IMR-90 (cell line): Measurements from ENCODE around the gene PPP1R12C. TPM values are rescaled to one million over a fixed set of nuclear protein-coding genes. Genes with fewer than 3 reads are reported as not detected.

ENCODE experiments used
- ATAC-seq: fragments of 200-7000 bp; cut with Tn5 transposase; 2 replicates; pipeline ENCODE4 v1.9.1; 2020; ENCODE audit warnings: low read depth, mild to moderate bottlenecking, moderate library complexity
- BruUV-seq: library from RNA; stranded (reverse); fragments of 400-500 nt; replicated peaks from 2 replicates; lab custom pipeline; 2021; lab: Mats Ljungman, UMichigan
- CTCF ChIA-PET: fragments of 300-600 bp; formaldehyde crosslinking; extraction: SDS; loops from one replicate; lab custom pipeline; 2021; ENCODE audit warnings: antibody characterized with exemption; lab: Yijun Ruan, JAX
- POLR2A ChIA-PET: fragments of 300-600 bp; sonication (Branson Sonifier 250); formaldehyde crosslinking; loops from one replicate; lab custom pipeline; 2022; ENCODE audit warnings: antibody characterized with exemption; ENCODE audit not compliant: unreplicated experiment; lab: Charles Lee
- DNase-seq: peaks from one replicate; pipeline ENCODE4 v3.0.0; 2013
- H2AFZ ChIP-seq: replicated peaks from 2 replicates; pipeline ENCODE3; 2013; ENCODE audit warnings: low read length, mild to moderate bottlenecking; ENCODE audit not compliant: poor library complexity
- H2AK5ac ChIP-seq: 2 replicates; pipeline ENCODE4 v1.6.1; 2013; ENCODE audit warnings: low read depth, low read length, inconsistent platforms
- H2AK9ac ChIP-seq: replicated peaks from 2 replicates; pipeline ENCODE3; 2013; ENCODE audit warnings: mild to moderate bottlenecking, low read depth, low read length, moderate library complexity; ENCODE audit not compliant: poor library complexity
- H2BK120ac ChIP-seq: 2 replicates; pipeline ENCODE4 v1.6.1; 2013; ENCODE audit warnings: low read depth, low read length, inconsistent platforms
- H2BK15ac ChIP-seq: 3 replicates; pipeline ENCODE4 v1.6.1; 2013; ENCODE audit warnings: low read depth, low read length, inconsistent platforms
- H2BK20ac ChIP-seq: 2 replicates; pipeline ENCODE4 v1.6.1; 2013; ENCODE audit warnings: low read depth, mild to moderate bottlenecking, inconsistent platforms, low read length, moderate library complexity
- H2BK5ac ChIP-seq: 2 replicates; pipeline ENCODE4 v1.6.1; 2013; ENCODE audit warnings: mild to moderate bottlenecking, low read depth, low read length, inconsistent platforms; ENCODE audit not compliant: poor library complexity, severe bottlenecking
- H3K14ac ChIP-seq: replicated peaks from 2 replicates; pipeline ENCODE4 v1.6.1; 2013; ENCODE audit warnings: low read depth, low read length, inconsistent platforms
- H3K18ac ChIP-seq: 2 replicates; pipeline ENCODE4 v1.6.1; 2013; ENCODE audit warnings: low read depth, low read length, control low read depth
- H3K23ac ChIP-seq: 2 replicates; pipeline ENCODE4 v1.6.1; 2013; ENCODE audit warnings: low read depth, low read length, inconsistent platforms
- H3K27ac ChIP-seq: 2 replicates; pipeline ENCODE4 v1.5.1; 2013; ENCODE audit warnings: mild to moderate bottlenecking, control low read depth, low read length; ENCODE audit not compliant: insufficient read depth
- H3K27me3 ChIP-seq: 2 replicates; pipeline ENCODE4 v1.6.1; 2013; ENCODE audit warnings: low read length; ENCODE audit not compliant: control insufficient read depth, insufficient read depth
- H3K36me3 ChIP-seq: 2 replicates; pipeline ENCODE4 v1.6.1; 2013; ENCODE audit warnings: low read length, mixed read lengths; ENCODE audit not compliant: control insufficient read depth, insufficient read depth
- H3K4ac ChIP-seq: 2 replicates; pipeline ENCODE4 v1.6.1; 2013; ENCODE audit warnings: low read depth, low read length, inconsistent platforms
- H3K4me1 ChIP-seq: 2 replicates; pipeline ENCODE4 v1.6.1; 2013; ENCODE audit warnings: low read length, mixed read lengths; ENCODE audit not compliant: control insufficient read depth, insufficient read depth
- H3K4me2 ChIP-seq: 2 replicates; pipeline ENCODE4 v1.6.1; 2013; ENCODE audit warnings: low read depth, mild to moderate bottlenecking, control low read depth, low read length, moderate library complexity
- H3K4me3 ChIP-seq: 2 replicates; pipeline ENCODE4 v1.5.1; 2013; ENCODE audit warnings: low read depth, mild to moderate bottlenecking, control low read depth, low read length, moderate library complexity; ENCODE audit not compliant: insufficient read depth
- H3K56ac ChIP-seq: 2 replicates; pipeline ENCODE4 v1.6.1; 2013; ENCODE audit warnings: low read length, inconsistent platforms; ENCODE audit not compliant: insufficient read depth; ENCODE audit errors: extremely low read depth
- H3K79me1 ChIP-seq, 2 experiments: 2 replicates each; pipeline ENCODE4 v1.6.1; 2013; ENCODE audit warnings: low read length in 2 of 2, inconsistent platforms in 1 of 2, low read depth in 1 of 2
- H3K9ac ChIP-seq: 2 replicates; pipeline ENCODE4 v1.6.1; 2013; ENCODE audit warnings: low read depth, low read length, control low read depth
- H3K9me1 ChIP-seq: 2 replicates; pipeline ENCODE4 v1.6.1; 2013; ENCODE audit warnings: low read length, inconsistent platforms; ENCODE audit not compliant: insufficient read depth
- H3K9me3 ChIP-seq: 2 replicates; pipeline ENCODE4 v1.6.1; 2013; ENCODE audit warnings: low read length; ENCODE audit not compliant: control insufficient read depth, insufficient read depth
- H4K20me1 ChIP-seq: 2 replicates; pipeline ENCODE4 v1.6.1; 2013; ENCODE audit warnings: low read length, inconsistent platforms; ENCODE audit not compliant: insufficient read depth
- H4K5ac ChIP-seq: 2 replicates; pipeline ENCODE4 v1.6.1; 2013; ENCODE audit warnings: mild to moderate bottlenecking, low read depth, low read length, control low read depth
- H4K8ac ChIP-seq, 2 experiments: 2 replicates each; pipeline ENCODE4 v1.6.1; 2013; ENCODE audit warnings: low read depth in 2 of 2, low read length in 2 of 2, control low read depth in 1 of 2, inconsistent platforms in 1 of 2
- H4K91ac ChIP-seq: 2 replicates; pipeline ENCODE4 v1.6.1; 2013; ENCODE audit warnings: low read depth, low read length, inconsistent platforms; ENCODE audit not compliant: insufficient read depth
- BHLHE40 ChIP-seq: fragments of 150-350 bp; IDR thresholded peaks from 2 replicates; pipeline ENCODE4 v1.6.1; 2016; ENCODE audit warnings: mild to moderate bottlenecking, low read depth, low read length
- CEBPB ChIP-seq: IDR thresholded peaks from 2 replicates; pipeline ENCODE4 v1.6.1; 2012; ENCODE audit warnings: low read depth, low read length, improper control_type of control experiment
- CHD1 ChIP-seq: IDR thresholded peaks from 2 replicates; pipeline ENCODE4 v1.6.1; 2012; ENCODE audit warnings: low read depth, low read length, improper control_type of control experiment
- FOS ChIP-seq: fragments of 150-350 bp; IDR thresholded peaks from 2 replicates; pipeline ENCODE4 v1.6.1; 2016; ENCODE audit warnings: low read depth, low read length
- MAFK ChIP-seq: IDR thresholded peaks from 2 replicates; pipeline ENCODE4 v1.6.1; 2012; ENCODE audit warnings: low read depth, low read length, improper control_type of control experiment
- MXI1 ChIP-seq: IDR thresholded peaks from 2 replicates; pipeline ENCODE4 v1.6.1; 2012; ENCODE audit warnings: low read depth, mild to moderate bottlenecking, low read length, moderate library complexity, borderline replicate concordance
- NFE2L2 ChIP-seq: fragments of 150-350 bp; IDR thresholded peaks from 2 replicates; pipeline ENCODE4 v1.6.1; 2016; ENCODE audit warnings: low read depth, mild to moderate bottlenecking, low read length
- POLR2A ChIP-seq: IDR thresholded peaks from 2 replicates; pipeline ENCODE4 v1.6.1; 2012; ENCODE audit warnings: mild to moderate bottlenecking, low read depth, low read length
- RAD21 ChIP-seq: IDR thresholded peaks from 2 replicates; pipeline ENCODE4 v1.6.1; 2012; ENCODE audit warnings: low read length, improper control_type of control experiment
- RCOR1 ChIP-seq: IDR thresholded peaks from 2 replicates; pipeline ENCODE4 v1.6.1; 2012; ENCODE audit warnings: mild to moderate bottlenecking, low read length, improper control_type of control experiment; ENCODE audit not compliant: insufficient replicate concordance
- RFX5 ChIP-seq: IDR thresholded peaks from 2 replicates; pipeline ENCODE4 v1.8.0; 2012; ENCODE audit warnings: low read depth, mild to moderate bottlenecking, low read length, moderate library complexity
- SMC3 ChIP-seq: fragments of 150-350 bp; IDR thresholded peaks from 2 replicates; pipeline ENCODE4 v1.6.1; 2016; ENCODE audit warnings: low read depth, mild to moderate bottlenecking, antibody characterized with exemption, low read length, moderate library complexity
- WGBS, 2 experiments: methylation state at CpG; one replicate each; pipeline versions ENCODE4 v1.1.5 to v1.1.7; 2013; ENCODE audit warnings: missing lambda C conversion rate in 2 of 2; ENCODE audit not compliant: insufficient read length in 1 of 2; ENCODE audit errors: extremely low coverage in 2 of 2; 5-methylcytosine and 5-hydroxymethylcytosine counted together
- dilution Hi-C: fragments of 300-500 bp; cut with HindIII; formaldehyde crosslinking; loops from one replicate; pipeline ENCODE4 v1.14.3; 2018; ENCODE audit warnings: low sequenced_read_pairs; ENCODE audit not compliant: unreplicated experiment
- in situ Hi-C: fragments of 300-500 bp; cut with MboI; formaldehyde crosslinking; loops from 3 replicates; pipeline ENCODE4 v1.14.3; 2019; ENCODE audit warnings: low sequenced_read_pairs, inconsistent platforms, mixed read lengths
- intact Hi-C: fragments of 100-400 bp; cut with micrococcal nuclease; formaldehyde crosslinking; loops from 2 replicates; pipeline ENCODE4 v1.10.0; 2022
- polyA plus RNA-seq, 3 experiments: library from polyadenylated mRNA; depleted of rRNA; stranded (reverse); fragments of >200 nt; gene quantifications; 2 replicates each; pipeline ENCODE4 v1.2.3, GENCODE V29; 2012; ENCODE audit warnings: low replicate concordance in 1 of 3
- total RNA-seq: library from RNA; depleted of rRNA; stranded (reverse); fragments of >200 nt; gene quantifications from 2 replicates; pipeline ENCODE4 v1.2.3, GENCODE V29; 2012
- TF ChIP-seq, protein P1 (sequence below): fragments of 150-350 bp; IDR thresholded peaks from 2 replicates; pipeline ENCODE4 v1.6.1; 2017; ENCODE audit warnings: mild to moderate bottlenecking, antibody characterized with exemption, low read length, low read depth
- TF ChIP-seq, protein P2 (sequence below): conservative IDR thresholded peaks from 2 replicates; pipeline ENCODE4 v1.5.1; 2012; ENCODE audit warnings: mild to moderate bottlenecking, low read depth, low read length, improper control_type of control experiment

PPP1R12C gene
- total and polyA plus RNA-seq, 2 of the 4 experiments (the other 2 are of a cell fraction): 21.5 to 81.4 TPM

DNA sequence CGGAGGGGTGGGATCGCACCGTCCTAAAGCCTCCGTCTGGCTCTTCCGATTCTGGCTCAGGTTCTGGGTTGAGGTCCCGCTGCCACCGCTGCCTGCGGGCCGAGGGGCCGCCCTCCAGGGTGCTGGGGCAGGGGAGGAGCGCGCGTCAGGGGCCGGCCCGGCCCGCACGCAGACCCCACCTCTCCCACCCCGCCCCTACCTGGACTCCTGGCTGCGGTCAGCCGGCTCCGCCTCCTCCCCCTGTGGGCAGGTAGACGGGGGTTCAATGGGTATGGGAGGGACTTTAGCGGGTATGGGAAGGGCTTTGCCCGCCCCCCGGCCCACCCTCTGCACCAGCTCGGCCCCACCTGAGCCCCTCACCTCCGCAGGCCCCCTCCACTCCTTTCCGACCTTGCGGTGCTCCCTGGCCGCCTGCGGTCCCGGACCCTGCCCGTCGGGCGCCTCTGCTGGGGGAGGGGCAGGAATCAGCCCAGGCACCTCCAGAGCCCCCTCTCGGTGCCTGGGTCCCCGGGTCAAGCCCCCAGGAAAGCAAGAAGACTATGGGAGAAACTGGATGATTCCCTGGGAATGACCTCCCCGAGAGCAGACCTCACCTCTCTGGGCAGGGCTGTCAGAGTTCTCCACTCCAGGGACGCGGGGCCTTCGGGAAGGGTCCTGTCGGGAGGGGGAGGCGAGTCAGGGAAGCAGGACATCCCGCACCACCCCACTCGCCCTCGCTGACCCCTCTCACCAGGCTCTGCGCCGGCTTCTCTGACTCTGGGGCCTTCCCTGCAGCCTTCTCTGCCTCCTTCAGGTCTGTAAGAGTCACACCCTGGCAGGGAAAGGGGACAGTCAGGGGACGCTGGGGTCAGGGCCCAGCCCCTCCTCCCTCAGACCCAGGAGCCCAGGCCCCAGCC lies 24.8 kb downstream of the PPP1R12C start (continued):
- TF ChIP-seq MAFK: no peak

DNA sequence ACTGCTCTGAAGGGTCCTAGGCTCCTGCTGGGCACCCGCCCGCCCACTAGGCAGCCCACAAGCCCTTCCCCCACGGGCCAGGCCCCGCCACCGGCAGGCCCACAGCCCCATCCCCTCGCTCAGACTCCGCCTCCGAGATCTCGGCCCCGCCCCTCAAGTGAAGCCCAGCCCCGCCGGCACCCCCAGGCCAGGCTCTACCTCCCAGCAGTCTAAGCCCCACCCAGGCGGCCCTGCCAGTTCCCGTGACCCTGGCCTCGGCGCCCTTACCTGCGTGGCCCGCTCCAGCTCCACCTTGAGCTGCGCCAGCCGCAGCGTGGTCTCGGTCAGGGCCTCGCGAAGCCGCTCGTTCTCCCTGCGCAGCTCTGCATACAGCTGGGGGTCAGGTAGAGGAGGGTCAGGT lies 25.5 kb downstream of the PPP1R12C start:
- Histone ChIP-seq H3K4me2 (no peak overlapping the region), H2AK5ac (no peak overlapping the region), H4K8ac (no peak overlapping the region), H3K36me3 (peaks cover 29% of the 10 kb centered on the region), H3K4ac (no peak overlapping the region), H3K4me1 (peaks cover 6% of the 10 kb centered on the region; the same call in 1 of the 2 replicates), H2AFZ (no peak overlapping the region), H3K79me1 (peaks cover 0 to 12% of the 10 kb centered on the region in 2 experiments; a peak in 2 of 4 replicates), H3K14ac (no peak overlapping the region), H4K5ac (no peak overlapping the region), H3K9ac (no peak overlapping the region), H3K4me3 (no peak overlapping the region), H4K91ac (no peak overlapping the region), H3K56ac (no peak overlapping the region), H3K9me1 (no peaks in the 10 kb centered on the region; the same call in 1 of the 2 replicates), H3K18ac (no peak overlapping the region), H2BK15ac (no peak overlapping the region), H2AK9ac (no peak overlapping the region), H3K9me3 (no peaks in the 10 kb centered on the region), H3K23ac (no peak overlapping the region), H2BK120ac (no peak overlapping the region), H4K20me1 (peaks cover 26% of the 10 kb centered on the region), H2BK20ac (no peak overlapping the region), H3K27ac (no peak overlapping the region), H3K27me3 (no peaks in the 10 kb centered on the region), H2BK5ac (no peak overlapping the region)
- ATAC-seq (no peak), DNase-seq (no peak)
- intact Hi-C loops (no loop called here), in situ Hi-C loops (no loop called here), dilution Hi-C loops (no loop called here)
- POLR2A ChIA-PET: no interaction called here
- BruUV-seq: no TSS peak
- CTCF ChIA-PET: no interaction called here
- 84% methylated on average over 16 of the region's 27 CpGs; no CpG with 5 or more reads in 1 of the 2 experiments for WGBS, 2 experiments
- TF ChIP-seq MXI1 (no peak), SMC3 (no peak), RFX5 (no peak), FOS (no peak), NFE2L2 (no peak), CHD1 (no peak), CEBPB (no peak), POLR2A (no peak), RCOR1 (no peak), BHLHE40 (no peak), RAD21 (no peak)
- TF ChIP-seq, protein P1, sequence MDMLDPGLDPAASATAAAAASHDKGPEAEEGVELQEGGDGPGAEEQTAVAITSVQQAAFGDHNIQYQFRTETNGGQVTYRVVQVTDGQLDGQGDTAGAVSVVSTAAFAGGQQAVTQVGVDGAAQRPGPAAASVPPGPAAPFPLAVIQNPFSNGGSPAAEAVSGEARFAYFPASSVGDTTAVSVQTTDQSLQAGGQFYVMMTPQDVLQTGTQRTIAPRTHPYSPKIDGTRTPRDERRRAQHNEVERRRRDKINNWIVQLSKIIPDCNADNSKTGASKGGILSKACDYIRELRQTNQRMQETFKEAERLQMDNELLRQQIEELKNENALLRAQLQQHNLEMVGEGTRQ: no peak
- TF ChIP-seq, protein P2, sequence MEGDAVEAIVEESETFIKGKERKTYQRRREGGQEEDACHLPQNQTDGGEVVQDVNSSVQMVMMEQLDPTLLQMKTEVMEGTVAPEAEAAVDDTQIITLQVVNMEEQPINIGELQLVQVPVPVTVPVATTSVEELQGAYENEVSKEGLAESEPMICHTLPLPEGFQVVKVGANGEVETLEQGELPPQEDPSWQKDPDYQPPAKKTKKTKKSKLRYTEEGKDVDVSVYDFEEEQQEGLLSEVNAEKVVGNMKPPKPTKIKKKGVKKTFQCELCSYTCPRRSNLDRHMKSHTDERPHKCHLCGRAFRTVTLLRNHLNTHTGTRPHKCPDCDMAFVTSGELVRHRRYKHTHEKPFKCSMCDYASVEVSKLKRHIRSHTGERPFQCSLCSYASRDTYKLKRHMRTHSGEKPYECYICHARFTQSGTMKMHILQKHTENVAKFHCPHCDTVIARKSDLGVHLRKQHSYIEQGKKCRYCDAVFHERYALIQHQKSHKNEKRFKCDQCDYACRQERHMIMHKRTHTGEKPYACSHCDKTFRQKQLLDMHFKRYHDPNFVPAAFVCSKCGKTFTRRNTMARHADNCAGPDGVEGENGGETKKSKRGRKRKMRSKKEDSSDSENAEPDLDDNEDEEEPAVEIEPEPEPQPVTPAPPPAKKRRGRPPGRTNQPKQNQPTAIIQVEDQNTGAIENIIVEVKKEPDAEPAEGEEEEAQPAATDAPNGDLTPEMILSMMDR: no peak
